Jurkat, Clone E6-1 (cell line): Measurements from ENCODE around the gene AURKB.
"Not testable (repeated sequence)": the region's sequence is repeated elsewhere in the genome, so short reads cannot be mapped to it uniquely, and the experiment has no call there.

ENCODE experiments used
- DNase-seq: peaks from one replicate; pipeline ENCODE4 v3.0.0-alpha.2; 2011; ENCODE audit warnings: low read depth, low spot score
- H3K4me3 ChIP-seq: 2 replicates; pipeline ENCODE4 v1.5.1; 2011; ENCODE audit warnings: mild to moderate bottlenecking, low read length, control low read depth, moderate library complexity

The AURKB gene

GRCh38 chr17:8190506-8190905 is 19.9 kb downstream of the AURKB start:
- peak overlapping the region; percentile 46 for H3K4me3 ChIP-seq
- no peak for DNase-seq

DNA sequence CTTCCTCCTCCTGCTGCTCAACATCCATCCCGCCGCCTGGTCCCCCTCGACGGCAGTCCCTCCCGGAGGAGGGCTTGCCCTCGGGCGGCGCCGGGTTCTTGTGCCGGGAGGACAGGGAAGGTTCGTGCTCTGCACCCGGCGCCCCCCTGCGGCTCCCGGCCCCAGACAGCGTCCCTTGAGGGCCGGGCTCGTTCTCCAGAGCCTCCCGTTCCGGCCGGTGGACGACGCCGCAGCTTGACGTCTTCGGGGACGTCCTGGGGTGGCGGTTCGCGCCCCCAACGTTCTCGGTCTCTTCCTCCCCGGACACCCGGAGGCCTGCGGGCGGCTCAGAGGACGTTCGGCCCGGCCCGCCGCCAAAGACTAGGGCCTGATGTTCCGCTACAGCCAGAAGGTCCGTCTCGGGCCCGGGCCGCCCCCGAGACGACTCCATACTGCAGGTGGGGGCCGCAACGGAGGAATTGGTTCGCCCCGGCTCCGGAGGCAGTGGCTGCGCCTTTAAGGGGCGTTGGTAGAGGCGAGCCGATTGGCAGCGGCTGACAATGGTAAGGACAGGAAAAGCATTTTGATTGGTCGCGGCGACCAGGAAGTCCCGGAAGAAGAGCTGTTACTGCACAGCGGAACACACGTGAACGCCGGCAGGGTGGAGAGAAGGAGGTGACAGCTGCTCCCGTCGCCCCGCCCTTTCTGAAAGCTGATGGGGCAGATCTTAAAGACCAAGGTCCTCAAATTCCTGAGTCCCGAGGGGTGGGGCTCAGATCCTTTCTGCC is 20.5 kb downstream of the AURKB start, which contains the start of gene BORCS6:
Gene BORCS6, minus strand, starts transcription at position 470 of the 767 bp plus-strand sequence. Its CDS starts 40 bp downstream, at position 430.
- DNase-seq, result peak; percentile 98

DNA sequence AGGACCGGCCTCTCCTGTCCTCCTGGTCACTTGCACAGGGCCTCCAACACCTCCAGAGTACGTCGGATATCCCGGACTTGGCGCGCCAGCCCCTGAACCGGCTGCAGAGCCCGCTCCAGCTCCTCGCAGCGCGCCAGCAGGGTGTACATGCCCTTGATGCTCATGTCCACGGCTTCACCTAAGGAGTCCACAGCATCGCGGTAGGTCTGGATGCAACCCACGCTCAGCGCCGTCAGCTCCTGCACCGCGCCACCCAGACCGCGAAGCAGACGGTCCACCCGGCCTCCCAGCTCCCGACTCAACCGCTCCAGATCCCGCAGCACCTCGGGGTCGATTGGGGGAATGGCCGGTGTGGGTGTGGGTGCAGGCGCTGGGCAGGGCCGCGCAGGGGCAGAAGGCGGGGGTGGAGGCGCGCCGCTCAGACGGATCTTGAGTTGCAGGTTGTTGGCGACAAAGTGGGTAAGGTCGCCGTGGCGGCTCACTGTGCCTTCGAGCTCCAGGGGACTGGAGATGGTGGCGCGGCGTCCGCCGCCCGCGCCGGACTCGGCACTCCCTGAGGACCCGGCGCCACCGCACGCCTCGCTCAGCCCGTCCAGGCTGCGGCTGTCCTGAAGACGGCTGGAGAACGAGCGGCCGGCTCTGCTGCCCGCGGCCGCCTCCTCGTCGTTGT is 21.2 kb downstream of the AURKB start:
- no peak for DNase-seq
- peak overlapping the region; percentile 71 for H3K4me3 ChIP-seq

More for the DNA sequence above, 20.5 kb downstream of the AURKB start, which contains the start of gene BORCS6:
- H3K4me3 ChIP-seq, result peak within 1 kb of the TSS; percentile 71

- peak overlapping the region; percentile 71 for H3K4me3 ChIP-seq
- no peak for DNase-seq
Observed at GRCh38 chr17:8188263-8188839, 22.0 kb downstream of the AURKB start.

- peak overlapping the region; percentile 73 for H3K4me3 ChIP-seq
- DNase-seq, result peak; percentile 99
Observed at GRCh38 chr17:8187517-8188262, 22.7 kb downstream of the AURKB start.

DNA sequence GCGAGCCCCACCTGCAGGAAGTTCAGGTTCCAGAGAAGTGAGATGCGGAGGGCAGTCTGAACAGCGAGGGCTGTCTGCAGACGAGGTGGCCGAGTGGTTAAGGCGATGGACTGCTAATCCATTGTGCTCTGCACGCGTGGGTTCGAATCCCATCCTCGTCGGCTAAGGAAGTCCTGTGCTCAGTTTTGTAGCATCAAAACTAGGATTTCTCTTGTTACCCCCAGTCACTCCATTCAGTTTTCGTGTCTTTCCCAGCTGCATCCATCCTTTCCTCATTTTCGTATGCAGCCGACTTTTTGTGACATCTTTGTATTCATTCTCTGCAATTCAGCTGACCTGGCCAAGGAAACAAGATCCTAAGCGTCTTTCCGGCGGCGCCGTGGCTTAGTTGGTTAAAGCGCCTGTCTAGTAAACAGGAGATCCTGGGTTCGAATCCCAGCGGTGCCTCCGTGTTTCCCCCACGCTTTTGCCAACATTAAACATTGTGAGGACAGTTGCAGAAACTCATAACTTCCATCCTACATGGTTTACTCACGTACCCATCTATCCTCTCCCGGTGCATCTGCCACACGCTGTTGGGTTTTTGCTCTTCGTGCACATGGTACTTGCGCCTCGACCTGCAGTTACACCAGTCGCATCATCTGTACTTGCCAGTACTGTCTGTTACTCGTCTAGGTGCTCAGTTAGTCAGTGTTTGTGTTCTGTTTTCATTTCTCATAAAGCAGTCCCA is 23.4 kb downstream of the AURKB start:
- peak overlapping the region; percentile 73 for H3K4me3 ChIP-seq
- DNase-seq, result peak; percentile 94

- H3K4me3 ChIP-seq, result peak overlapping the region; percentile 73
- no peak for DNase-seq
Observed at GRCh38 chr17:8186446-8186786, 24.0 kb downstream of the AURKB start.

DNA sequence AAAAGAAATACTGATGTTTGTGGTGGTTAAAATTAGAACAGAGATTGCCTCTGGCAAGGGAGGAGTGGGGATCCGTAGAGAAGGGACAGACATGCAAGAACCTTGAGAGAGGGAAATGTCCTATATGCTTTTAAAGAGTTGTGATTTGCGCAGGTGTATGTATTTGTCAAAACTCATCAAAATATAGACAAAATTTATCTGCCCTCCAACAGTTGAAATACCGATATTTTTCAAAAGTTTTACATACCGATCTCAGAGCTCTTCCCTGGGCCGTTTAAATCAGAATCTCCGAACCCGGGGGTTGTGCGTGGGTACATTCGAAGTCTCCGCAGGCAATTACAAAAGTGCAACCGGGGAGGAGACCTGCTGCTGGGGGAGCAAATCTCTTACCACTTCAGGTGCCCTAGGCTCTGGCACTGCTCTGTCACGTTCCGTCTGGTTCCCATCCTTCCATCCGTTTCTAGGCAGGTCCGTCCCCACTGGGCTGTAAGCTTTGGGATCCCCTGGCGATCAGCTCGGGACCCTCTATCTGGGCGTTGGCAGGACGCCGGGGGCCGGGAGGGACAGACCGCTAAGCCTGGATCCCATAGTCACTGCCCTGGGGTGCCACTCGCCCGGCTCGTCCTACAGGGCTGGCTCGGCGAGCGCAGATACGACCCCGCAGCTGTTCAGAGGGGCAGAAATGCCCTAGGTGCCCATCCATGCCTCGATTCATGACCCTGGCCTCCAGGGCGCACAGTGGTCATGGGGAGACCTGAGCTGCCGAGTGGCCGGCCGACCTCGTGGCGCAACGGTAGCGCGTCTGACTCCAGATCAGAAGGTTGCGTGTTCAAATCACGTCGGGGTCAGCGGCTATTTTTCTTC is 24.6 kb downstream of the AURKB start:
- peak overlapping the region; percentile 73 for H3K4me3 ChIP-seq
- DNase-seq, result peak; percentile 69

GRCh38 chr17:8176998-8177731 is 33.2 kb downstream of the AURKB start:
- H3K4me3 ChIP-seq, result peak overlapping the region; percentile 87
- DNase-seq, result no peak

- peak within 1 kb of the TSS; percentile 87 for H3K4me3 ChIP-seq
- peak; percentile 82 for DNase-seq
Observed at GRCh38 chr17:8176197-8176940, 34.0 kb downstream of the AURKB start, which contains the start of gene TMEM107. Gene TMEM107, minus strand, starts transcription at chr17:8176380. Its CDS starts 94 bp downstream, at chr17:8176286.

DNA sequence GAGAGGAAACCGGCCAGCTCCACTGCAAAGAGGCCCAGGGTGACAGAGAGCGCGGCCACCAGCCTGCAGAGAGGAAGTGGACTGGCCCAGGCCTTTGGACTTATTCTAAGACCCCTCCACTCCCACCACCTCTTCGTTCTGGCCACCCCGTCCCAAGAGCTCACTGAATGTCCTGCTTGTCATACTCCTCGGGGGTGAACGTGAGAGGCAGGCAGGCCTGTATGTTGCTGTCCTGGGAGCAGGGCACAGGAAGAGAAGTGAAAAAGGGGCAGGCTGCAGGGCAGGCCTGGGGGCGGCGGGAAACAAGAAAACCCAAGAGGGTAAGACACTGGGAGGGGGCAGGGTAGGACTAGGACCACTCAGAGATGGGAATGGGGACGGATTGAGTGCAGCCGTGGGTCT is 34.6 kb downstream of the AURKB start:
- peak overlapping the region; percentile 87 for H3K4me3 ChIP-seq
- no peak for DNase-seq

DNA sequence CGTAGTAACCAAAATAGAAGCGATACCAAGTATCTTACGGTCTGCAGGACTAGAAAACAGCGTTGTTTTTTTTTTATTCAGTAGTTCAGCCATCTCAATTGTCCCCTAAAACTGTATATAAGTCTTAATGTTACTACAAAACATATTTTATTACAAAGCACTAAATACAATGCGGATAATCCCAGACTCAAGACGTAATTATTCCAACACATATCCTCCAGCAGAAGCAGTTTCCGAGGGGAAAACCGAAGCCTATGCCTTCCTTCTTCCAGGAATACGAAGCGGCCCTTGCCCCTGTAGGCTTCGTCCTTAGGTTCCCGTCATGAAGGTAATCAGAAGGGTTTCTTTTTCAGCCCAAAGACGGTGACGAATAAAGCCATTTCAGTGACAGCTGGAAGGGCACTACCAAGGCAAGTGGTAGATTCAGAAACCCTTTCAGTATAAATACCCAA is 36.5 kb downstream of the AURKB start:
- H3K4me3 ChIP-seq, result peak overlapping the region; percentile 71
- no peak for DNase-seq

DNA sequence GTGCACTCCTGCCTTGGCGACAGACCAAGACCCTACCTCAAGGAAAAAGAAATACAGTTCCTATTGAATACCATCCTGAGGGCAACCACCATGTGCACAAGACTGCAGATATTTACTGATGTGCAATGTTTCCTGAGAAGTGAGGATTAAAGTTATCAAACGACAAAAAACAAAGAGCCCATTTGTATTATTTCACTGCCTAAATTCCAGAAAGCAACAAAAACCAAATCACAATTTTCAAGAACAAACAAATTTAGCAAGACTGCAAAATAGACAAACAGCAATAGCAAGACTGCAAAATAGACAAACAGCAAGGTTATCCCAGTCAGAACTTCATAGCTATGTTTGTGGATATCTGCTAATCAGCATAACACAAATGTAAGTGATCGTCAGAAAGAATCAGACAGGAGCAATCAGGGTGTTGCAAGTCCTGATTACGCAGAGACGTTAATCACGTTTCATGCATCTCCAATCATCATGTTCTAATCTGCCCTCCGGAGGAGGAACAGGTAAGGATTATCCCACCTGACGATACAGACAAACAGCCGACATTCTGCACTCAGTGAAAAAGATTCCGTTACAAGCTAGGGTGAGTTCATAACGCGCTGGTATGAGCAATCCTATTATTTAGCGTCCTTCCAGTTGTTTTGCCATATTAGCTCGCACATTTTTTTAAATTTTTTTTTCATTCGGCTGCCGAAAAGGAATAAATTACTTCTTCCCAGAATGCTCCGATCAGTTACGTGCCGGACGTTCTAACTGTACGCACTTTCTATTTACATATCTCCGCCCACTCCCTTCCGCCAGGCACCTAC is 37.1 kb downstream of the AURKB start:
- H3K4me3 ChIP-seq, result peak overlapping the region; percentile 71
- DNase-seq, result peak; percentile 99

- H3K4me3 ChIP-seq, DNase-seq: not testable (repeated sequence)
Observed at GRCh38 chr17:8170186-8170585, 40.2 kb downstream of the AURKB start.

DNA sequence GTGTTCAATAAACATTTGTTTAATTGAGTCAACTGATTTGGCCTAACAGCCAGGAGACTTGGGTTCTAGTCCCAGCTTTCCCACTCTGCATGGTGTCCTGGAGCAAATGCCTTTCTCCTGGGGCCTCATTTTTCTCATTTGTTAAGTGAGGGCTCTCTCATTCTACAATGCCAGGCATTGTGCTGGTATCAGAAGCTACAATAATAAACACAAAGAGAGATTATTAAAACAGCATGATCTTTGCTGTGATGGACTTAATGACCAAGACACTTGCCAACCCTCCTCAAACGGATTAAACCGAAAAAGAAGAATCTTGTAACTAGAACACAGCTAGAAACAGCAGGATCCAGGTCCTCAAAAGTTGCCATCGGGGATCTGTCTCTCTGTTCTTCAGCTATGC is 42.8 kb downstream of the AURKB start:
- DNase-seq, result no peak
- no peak overlapping the region for H3K4me3 ChIP-seq

DNA sequence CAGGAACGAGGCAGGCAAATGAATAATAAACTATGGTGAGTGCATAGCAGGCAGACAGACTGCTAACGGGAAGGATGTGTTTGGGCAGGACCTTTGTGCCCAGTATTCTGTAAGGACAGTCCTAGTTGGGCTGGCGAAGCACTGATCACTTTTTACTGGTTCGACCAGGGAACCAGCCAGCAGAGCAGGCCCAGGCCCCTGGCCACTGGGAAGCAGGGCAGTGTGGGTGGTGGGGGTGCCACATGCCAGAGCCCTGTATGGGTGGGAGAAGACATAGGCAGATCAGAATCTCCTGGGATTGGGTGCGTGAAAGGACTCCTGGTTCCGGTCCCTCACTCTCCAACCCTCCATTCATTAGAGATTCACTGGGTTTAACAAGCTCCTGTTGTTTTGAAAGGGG is 43.6 kb downstream of the AURKB start:
- H3K4me3 ChIP-seq, result no peak overlapping the region

More for the DNA sequence above, 43.6 kb downstream of the AURKB start:
- DNase-seq, result no peak
